H9 (cell line): ENCODE results near the gene RASAL1. TPM values are rescaled to one million over a fixed set of nuclear protein-coding genes. Genes with fewer than 3 reads are reported as not detected.

Experiments
- DNase-seq: peaks from one replicate; pipeline ENCODE4 v3.0.0-alpha.2; 2017
- H2AFZ ChIP-seq: one replicate; pipeline ENCODE4 v1.6.1; 2013; ENCODE audit warnings: mild to moderate bottlenecking, low read length, control low read depth, moderate library complexity
- H2AK5ac ChIP-seq: 2 replicates; pipeline ENCODE4 v1.6.1; 2013; ENCODE audit warnings: low read length, control low read depth, mixed read lengths; ENCODE audit not compliant: insufficient read length
- H2BK120ac ChIP-seq: one replicate; pipeline ENCODE4 v1.6.1; 2013; ENCODE audit warnings: low read depth, mild to moderate bottlenecking, low read length, control low read depth, inconsistent platforms; ENCODE audit not compliant: poor library complexity, severe bottlenecking
- H2BK12ac ChIP-seq: 2 replicates; pipeline ENCODE4 v1.6.1; 2013; ENCODE audit warnings: low read length, control low read depth, mixed read lengths, low read depth; ENCODE audit not compliant: insufficient read length
- H2BK15ac ChIP-seq: 2 replicates; pipeline ENCODE4 v1.6.1; 2013; ENCODE audit warnings: low read depth, low read length, control low read depth
- H2BK20ac ChIP-seq: one replicate; pipeline ENCODE4 v1.6.1; 2013; ENCODE audit warnings: low read depth, mild to moderate bottlenecking, low read length, control low read depth, inconsistent platforms; ENCODE audit not compliant: poor library complexity, severe bottlenecking
- H2BK5ac ChIP-seq: 2 replicates; pipeline ENCODE4 v1.6.1; 2013; ENCODE audit warnings: low read length, control low read depth, mixed read lengths; ENCODE audit not compliant: insufficient read length
- H3K14ac ChIP-seq: 2 replicates; pipeline ENCODE4 v1.6.1; 2013; ENCODE audit warnings: low read length, control low read depth; ENCODE audit not compliant: insufficient read depth
- H3K18ac ChIP-seq: 2 replicates; pipeline ENCODE4 v1.6.1; 2013; ENCODE audit warnings: low read depth, mild to moderate bottlenecking, mixed read lengths, low read length, control low read depth; ENCODE audit not compliant: insufficient read length
- H3K23ac ChIP-seq: 2 replicates; pipeline ENCODE4 v1.6.1; 2013; ENCODE audit warnings: low read length, control low read depth, mixed read lengths, low read depth; ENCODE audit not compliant: insufficient read length
- H3K23me2 ChIP-seq: 2 replicates; pipeline ENCODE4 v1.6.1; 2013; ENCODE audit warnings: low read depth, mild to moderate bottlenecking, mixed read lengths, low read length, control low read depth; ENCODE audit not compliant: insufficient read length, poor library complexity, severe bottlenecking
- H3K27ac ChIP-seq: 2 replicates; pipeline ENCODE4 v1.5.1; 2013; ENCODE audit warnings: low read length, control low read depth, mixed read lengths, low read depth; ENCODE audit not compliant: insufficient read length
- H3K27me3 ChIP-seq: 2 replicates; pipeline ENCODE4 v1.6.1; 2013; ENCODE audit warnings: low read length, control low read depth, inconsistent platforms; ENCODE audit not compliant: insufficient read depth
- H3K4ac ChIP-seq: 2 replicates; pipeline ENCODE4 v1.6.1; 2013; ENCODE audit warnings: low read depth, mild to moderate bottlenecking, control low read depth, inconsistent platforms, low read length, moderate library complexity
- H3K4me1 ChIP-seq: 2 replicates; pipeline ENCODE4 v1.6.1; 2013; ENCODE audit warnings: low read length, control low read depth, inconsistent platforms; ENCODE audit not compliant: insufficient read depth
- H3K4me2 ChIP-seq: 2 replicates; pipeline ENCODE4 v1.6.1; 2013; ENCODE audit warnings: low read length, control low read depth, mixed read lengths; ENCODE audit not compliant: insufficient read length, insufficient read depth
- H3K56ac ChIP-seq: 2 replicates; pipeline ENCODE4 v1.6.1; 2013; ENCODE audit warnings: low read depth, mild to moderate bottlenecking, mixed read lengths, low read length, control low read depth; ENCODE audit not compliant: insufficient read length
- H3K79me1 ChIP-seq: 2 replicates; pipeline ENCODE4 v1.6.1; 2013; ENCODE audit warnings: low read depth, mild to moderate bottlenecking, moderate library complexity, low read length, control low read depth, inconsistent platforms; ENCODE audit not compliant: insufficient read depth, poor library complexity, severe bottlenecking
- H3K79me2 ChIP-seq: 2 replicates; pipeline ENCODE4 v1.6.1; 2013; ENCODE audit warnings: low read length, control low read depth, inconsistent platforms; ENCODE audit not compliant: insufficient read depth
- H3K9ac ChIP-seq: 2 replicates; pipeline ENCODE4 v1.6.1; 2013; ENCODE audit warnings: low read length, control low read depth, mixed read lengths; ENCODE audit not compliant: insufficient read length; ENCODE audit errors: extremely low read depth
- H3K9me3 ChIP-seq: one replicate; pipeline ENCODE4 v1.6.1; 2013; ENCODE audit warnings: low read depth, low read length, inconsistent platforms; ENCODE audit not compliant: control insufficient read depth
- H3T11ph ChIP-seq: one replicate; pipeline ENCODE4 v1.6.1; 2013; ENCODE audit warnings: mild to moderate bottlenecking, low read length, control low read depth, inconsistent platforms
- H4K20me1 ChIP-seq: one replicate; pipeline ENCODE4 v1.6.1; 2013; ENCODE audit not compliant: control insufficient read depth, insufficient read length, insufficient read depth
- H4K5ac ChIP-seq: 2 replicates; pipeline ENCODE4 v1.6.1; 2013; ENCODE audit warnings: low read depth, mild to moderate bottlenecking, mixed read lengths, low read length, control low read depth; ENCODE audit not compliant: insufficient read length
- H4K8ac ChIP-seq: replicated peaks from 2 replicates; pipeline ENCODE4 v1.6.1; 2013; ENCODE audit warnings: low read length, control low read depth, mixed read lengths, low read depth; ENCODE audit not compliant: insufficient read length
- H4K91ac ChIP-seq: 2 replicates; pipeline ENCODE4 v1.6.1; 2013; ENCODE audit warnings: low read depth, mild to moderate bottlenecking, moderate library complexity, mixed read lengths, low read length, control low read depth; ENCODE audit not compliant: insufficient read length
- H3K27ac Mint-ChIP-seq, 3 experiments: 2 replicates in 2 of 3; 3 replicates in 1 of 3; pipeline ENCODE4 v1.8.0; 2020 to 2021; ENCODE audit warnings: mixed read lengths in 3 of 3, mild to moderate bottlenecking in 1 of 3, moderate library complexity in 1 of 3
- H3K27me3 Mint-ChIP-seq: 2 replicates; pipeline ENCODE4 v1.8.0; 2021; ENCODE audit warnings: low read depth, mild to moderate bottlenecking, moderate library complexity, mixed read lengths
- H3K36me3 Mint-ChIP-seq, 3 experiments: 2 replicates in 2 of 3; 3 replicates in 1 of 3; pipeline ENCODE4 v1.8.0; 2020 to 2021; ENCODE audit warnings: low read depth in 3 of 3, mixed read lengths in 3 of 3; ENCODE audit not compliant: insufficient read depth in 1 of 3
- H3K4me1 Mint-ChIP-seq, 2 experiments: 2 replicates each; pipeline ENCODE4 v1.8.0; 2020; ENCODE audit warnings: mixed read lengths in 2 of 2
- H3K4me3 Mint-ChIP-seq, 2 experiments: 2 replicates in 1 of 2; 3 replicates in 1 of 2; pipeline ENCODE4 v1.8.0; 2020 to 2021; ENCODE audit warnings: mild to moderate bottlenecking in 2 of 2, mixed read lengths in 2 of 2, moderate library complexity in 1 of 2
- H3K9me3 Mint-ChIP-seq, 2 experiments: 2 replicates in 1 of 2; 3 replicates in 1 of 2; pipeline ENCODE4 v1.8.0; 2020; ENCODE audit warnings: mild to moderate bottlenecking in 2 of 2, mixed read lengths in 2 of 2, moderate library complexity in 1 of 2
- WGBS: extraction: QIAGEN DNeasy Blood & Tissue Kit; methylation state at CpG from one replicate; pipeline ENCODE4 v1.1.7; 2013; ENCODE audit warnings: missing lambda C conversion rate, low lambda C conversion rate, mixed read lengths; ENCODE audit not compliant: insufficient read length; ENCODE audit errors: extremely low coverage; 5-methylcytosine and 5-hydroxymethylcytosine counted together
- total RNA-seq: library from RNA; stranded (reverse); gene quantifications from 2 replicates; pipeline ENCODE4 v1.2.1, GENCODE V29; 2021
- TF ChIP-seq, protein P1 (sequence below): fragments of 200-600 bp; sonication (generic); conservative IDR thresholded peaks from 3 replicates; pipeline ENCODE4 v1.8.0; 2021; ENCODE audit warnings: antibody characterized with exemption, mild to moderate bottlenecking

The RASAL1 gene
- total RNA-seq, 1 experiment from 2014 or later, result 2.3 TPM

DNA sequence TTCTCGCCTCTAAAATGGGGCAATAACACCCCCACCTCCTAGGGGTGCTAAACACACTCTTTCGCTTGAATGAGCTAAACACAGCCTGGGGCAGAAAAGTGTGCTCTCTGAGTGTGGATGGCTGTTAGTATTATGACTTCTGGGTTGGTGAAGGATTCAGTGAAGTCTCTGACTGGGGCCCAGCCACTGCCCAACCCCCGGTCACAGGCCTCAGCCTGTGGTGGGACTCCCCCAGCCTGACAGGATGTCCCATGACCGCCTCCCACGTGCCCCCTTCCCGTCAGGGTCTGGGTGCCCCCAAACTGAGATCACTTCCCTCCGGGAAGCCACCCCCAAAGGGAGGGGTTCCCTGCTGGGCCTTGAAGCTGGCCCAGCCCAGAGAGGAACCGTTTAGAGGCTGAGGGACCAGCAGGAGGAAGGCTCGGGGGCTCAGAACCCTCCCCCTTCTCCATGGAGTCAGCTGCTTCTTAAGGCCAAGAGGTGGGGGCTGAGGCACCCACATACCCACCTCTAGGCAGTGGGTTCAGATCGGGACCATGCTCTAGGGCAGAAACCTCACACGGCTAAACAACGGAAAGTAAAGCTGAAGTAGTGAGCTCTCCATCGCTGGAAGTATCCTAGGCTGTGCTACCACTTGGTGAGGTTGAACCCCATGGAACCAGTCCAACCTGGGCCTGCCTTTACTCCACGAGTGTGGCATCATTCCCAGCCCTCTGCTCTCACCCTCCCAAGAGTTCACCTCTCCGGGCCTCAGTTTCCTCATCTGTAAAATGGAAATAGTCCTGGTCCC is 65.2 kb downstream of the RASAL1 start:
- Histone ChIP-seq H3K14ac (no peak overlapping the region), H2BK120ac (no peak overlapping the region), H3K79me2 (no peaks in the 10 kb centered on the region), H3K79me1 (no peaks in the 10 kb centered on the region), H2BK20ac (no peak overlapping the region), H2BK12ac (no peak overlapping the region), H3K56ac (no peak overlapping the region), H3K4me2 (no peak overlapping the region), H3K23ac (no peak overlapping the region), H3K4me1 (peaks cover 4% of the 10 kb centered on the region; the same call in 1 of the 2 replicates), H2AK5ac (no peak overlapping the region), H2BK15ac (no peak overlapping the region), H3K9ac (no peak overlapping the region), H3K4ac (no peak overlapping the region), H4K91ac (no peak overlapping the region), H2BK5ac (no peak overlapping the region), H2AFZ (no peak overlapping the region), H4K8ac (no peak overlapping the region), H3K18ac (no peak overlapping the region), H3K23me2 (peaks cover 2% of the 10 kb centered on the region), H4K5ac (no peak overlapping the region), H3K27me3 (no peaks in the 10 kb centered on the region), H3K9me3 (no peaks in the 10 kb centered on the region), H3T11ph (no peak overlapping the region), H4K20me1 (no peaks in the 10 kb centered on the region), H3K27ac (no peak overlapping the region)
- Mint-ChIP-seq H3K4me1 (peaks cover 14 to 30% of the 10 kb centered on the region in 2 experiments), H3K27me3 (peaks cover 28% of the 10 kb centered on the region), H3K4me3 (no peak overlapping the region), H3K36me3 (no peaks in the 10 kb centered on the region; a peak in 1 of 7 replicates), H3K27ac (no peak overlapping the region; a peak in 1 of 7 replicates), H3K9me3 (no peaks in the 10 kb centered on the region; a peak in 1 of 5 replicates)
- TF ChIP-seq, protein P1, sequence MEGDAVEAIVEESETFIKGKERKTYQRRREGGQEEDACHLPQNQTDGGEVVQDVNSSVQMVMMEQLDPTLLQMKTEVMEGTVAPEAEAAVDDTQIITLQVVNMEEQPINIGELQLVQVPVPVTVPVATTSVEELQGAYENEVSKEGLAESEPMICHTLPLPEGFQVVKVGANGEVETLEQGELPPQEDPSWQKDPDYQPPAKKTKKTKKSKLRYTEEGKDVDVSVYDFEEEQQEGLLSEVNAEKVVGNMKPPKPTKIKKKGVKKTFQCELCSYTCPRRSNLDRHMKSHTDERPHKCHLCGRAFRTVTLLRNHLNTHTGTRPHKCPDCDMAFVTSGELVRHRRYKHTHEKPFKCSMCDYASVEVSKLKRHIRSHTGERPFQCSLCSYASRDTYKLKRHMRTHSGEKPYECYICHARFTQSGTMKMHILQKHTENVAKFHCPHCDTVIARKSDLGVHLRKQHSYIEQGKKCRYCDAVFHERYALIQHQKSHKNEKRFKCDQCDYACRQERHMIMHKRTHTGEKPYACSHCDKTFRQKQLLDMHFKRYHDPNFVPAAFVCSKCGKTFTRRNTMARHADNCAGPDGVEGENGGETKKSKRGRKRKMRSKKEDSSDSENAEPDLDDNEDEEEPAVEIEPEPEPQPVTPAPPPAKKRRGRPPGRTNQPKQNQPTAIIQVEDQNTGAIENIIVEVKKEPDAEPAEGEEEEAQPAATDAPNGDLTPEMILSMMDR, result no peak
- DNase-seq, result no peak
- WGBS, result no CpG with 5 or more reads among the region's 15 CpGs
